ENCODE results near the gene SH2D6.

DNA sequence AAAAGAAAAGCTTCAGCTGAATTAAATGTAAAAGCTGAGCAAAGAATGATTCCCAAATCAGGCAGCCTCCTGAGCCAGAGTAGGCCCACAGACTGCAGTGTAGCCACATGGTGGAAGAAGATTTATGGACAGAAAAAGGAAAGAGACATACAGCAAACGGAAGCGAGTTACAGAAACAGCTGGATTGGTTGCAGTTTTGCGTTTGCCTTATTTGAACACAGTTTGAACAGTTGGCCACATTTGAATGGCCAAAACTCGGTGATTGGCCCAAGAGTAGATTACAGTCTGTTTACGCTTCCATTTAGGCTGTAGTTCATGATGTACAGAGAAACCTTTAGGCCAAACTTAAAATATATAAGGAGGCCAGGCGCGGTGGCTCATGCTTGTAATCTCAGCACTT lies 35.1 kb downstream of the SH2D6 start:
- no peak for TF ChIP-seq EP300 (conservative IDR thresholded peaks at IDR 0.05; ENCODE audit: poor library complexity, severe bottlenecking)
- TF ChIP-seq SMC3 (conservative IDR thresholded peaks at IDR 0.05; ENCODE audit: poor library complexity) = no peak
- TF ChIP-seq TAF1 (IDR thresholded peaks at IDR 0.05; ENCODE audit: low read depth) = no peak
- TF ChIP-seq, protein P1, sequence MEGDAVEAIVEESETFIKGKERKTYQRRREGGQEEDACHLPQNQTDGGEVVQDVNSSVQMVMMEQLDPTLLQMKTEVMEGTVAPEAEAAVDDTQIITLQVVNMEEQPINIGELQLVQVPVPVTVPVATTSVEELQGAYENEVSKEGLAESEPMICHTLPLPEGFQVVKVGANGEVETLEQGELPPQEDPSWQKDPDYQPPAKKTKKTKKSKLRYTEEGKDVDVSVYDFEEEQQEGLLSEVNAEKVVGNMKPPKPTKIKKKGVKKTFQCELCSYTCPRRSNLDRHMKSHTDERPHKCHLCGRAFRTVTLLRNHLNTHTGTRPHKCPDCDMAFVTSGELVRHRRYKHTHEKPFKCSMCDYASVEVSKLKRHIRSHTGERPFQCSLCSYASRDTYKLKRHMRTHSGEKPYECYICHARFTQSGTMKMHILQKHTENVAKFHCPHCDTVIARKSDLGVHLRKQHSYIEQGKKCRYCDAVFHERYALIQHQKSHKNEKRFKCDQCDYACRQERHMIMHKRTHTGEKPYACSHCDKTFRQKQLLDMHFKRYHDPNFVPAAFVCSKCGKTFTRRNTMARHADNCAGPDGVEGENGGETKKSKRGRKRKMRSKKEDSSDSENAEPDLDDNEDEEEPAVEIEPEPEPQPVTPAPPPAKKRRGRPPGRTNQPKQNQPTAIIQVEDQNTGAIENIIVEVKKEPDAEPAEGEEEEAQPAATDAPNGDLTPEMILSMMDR (IDR thresholded peaks at IDR 0.05; ENCODE audit: poor library complexity, severe bottlenecking) = no peak
- TF ChIP-seq EZH2 (IDR thresholded peaks at IDR 0.05; ENCODE audit: borderline replicate concordance, insufficient read depth, low read length, poor library complexity, severe bottlenecking) = no peak
- TF ChIP-seq, protein P2, sequence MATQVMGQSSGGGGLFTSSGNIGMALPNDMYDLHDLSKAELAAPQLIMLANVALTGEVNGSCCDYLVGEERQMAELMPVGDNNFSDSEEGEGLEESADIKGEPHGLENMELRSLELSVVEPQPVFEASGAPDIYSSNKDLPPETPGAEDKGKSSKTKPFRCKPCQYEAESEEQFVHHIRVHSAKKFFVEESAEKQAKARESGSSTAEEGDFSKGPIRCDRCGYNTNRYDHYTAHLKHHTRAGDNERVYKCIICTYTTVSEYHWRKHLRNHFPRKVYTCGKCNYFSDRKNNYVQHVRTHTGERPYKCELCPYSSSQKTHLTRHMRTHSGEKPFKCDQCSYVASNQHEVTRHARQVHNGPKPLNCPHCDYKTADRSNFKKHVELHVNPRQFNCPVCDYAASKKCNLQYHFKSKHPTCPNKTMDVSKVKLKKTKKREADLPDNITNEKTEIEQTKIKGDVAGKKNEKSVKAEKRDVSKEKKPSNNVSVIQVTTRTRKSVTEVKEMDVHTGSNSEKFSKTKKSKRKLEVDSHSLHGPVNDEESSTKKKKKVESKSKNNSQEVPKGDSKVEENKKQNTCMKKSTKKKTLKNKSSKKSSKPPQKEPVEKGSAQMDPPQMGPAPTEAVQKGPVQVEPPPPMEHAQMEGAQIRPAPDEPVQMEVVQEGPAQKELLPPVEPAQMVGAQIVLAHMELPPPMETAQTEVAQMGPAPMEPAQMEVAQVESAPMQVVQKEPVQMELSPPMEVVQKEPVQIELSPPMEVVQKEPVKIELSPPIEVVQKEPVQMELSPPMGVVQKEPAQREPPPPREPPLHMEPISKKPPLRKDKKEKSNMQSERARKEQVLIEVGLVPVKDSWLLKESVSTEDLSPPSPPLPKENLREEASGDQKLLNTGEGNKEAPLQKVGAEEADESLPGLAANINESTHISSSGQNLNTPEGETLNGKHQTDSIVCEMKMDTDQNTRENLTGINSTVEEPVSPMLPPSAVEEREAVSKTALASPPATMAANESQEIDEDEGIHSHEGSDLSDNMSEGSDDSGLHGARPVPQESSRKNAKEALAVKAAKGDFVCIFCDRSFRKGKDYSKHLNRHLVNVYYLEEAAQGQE (IDR thresholded peaks at IDR 0.05; ENCODE audit: borderline replicate concordance) = no peak
- no peak for TF ChIP-seq POLR2AphosphoS5 (IDR thresholded peaks at IDR 0.05)
